Fibroblast of pulmonary artery (primary cell): Measurements from ENCODE around the gene CACNA1C.

Experiments
- DNase-seq: peaks from one replicate; pipeline ENCODE4 v3.0.0-alpha.2; 2010; ENCODE audit warnings: low read depth
- H3K4me3 ChIP-seq: replicated peaks from 2 replicates; pipeline ENCODE4 v1.5.1; 2011; ENCODE audit warnings: low read depth, mild to moderate bottlenecking, control low read depth, low read length, moderate library complexity
- CTCF ChIP-seq: IDR thresholded peaks from 2 replicates; pipeline ENCODE4 v1.5.1; 2011; ENCODE audit warnings: mild to moderate bottlenecking, control low read depth, low read length, inconsistent platforms; ENCODE audit errors: missing control alignments

Gene CACNA1C

GRCh38 chr12:2270846-2271245 lies 218.1 kb downstream of the CACNA1C start:
- no peak for DNase-seq
- no peak overlapping the region for H3K4me3 ChIP-seq
- TF ChIP-seq CTCF: no peak

- H3K4me3 ChIP-seq: no peak overlapping the region
- TF ChIP-seq CTCF: no peak
- no peak for DNase-seq
Observed at GRCh38 chr12:2271961-2272360, 219.2 kb downstream of the CACNA1C start.

- no peak for TF ChIP-seq CTCF
- H3K4me3 ChIP-seq: no peak overlapping the region
- DNase-seq: no peak
Observed at GRCh38 chr12:2273288-2273687, 220.5 kb downstream of the CACNA1C start.

- no peak overlapping the region for H3K4me3 ChIP-seq
- TF ChIP-seq CTCF: no peak
- DNase-seq: no peak
Observed at GRCh38 chr12:2273751-2274150, 221.0 kb downstream of the CACNA1C start.

- TF ChIP-seq CTCF: no peak
- no peak overlapping the region for H3K4me3 ChIP-seq
- no peak for DNase-seq
Observed at GRCh38 chr12:2274733-2275132, 221.9 kb downstream of the CACNA1C start.

- TF ChIP-seq CTCF: no peak
- DNase-seq: no peak
- no peak overlapping the region for H3K4me3 ChIP-seq
Observed at GRCh38 chr12:2276288-2277033, 223.7 kb downstream of the CACNA1C start.
